Heart right ventricle (tissue), 16 donors: ENCODE results near the gene CDH3. TPM values are rescaled to one million over a fixed set of nuclear protein-coding genes. Genes with fewer than 3 reads are reported as not detected.

ENCODE experiments used
- ATAC-seq, 8 donors: fragments of 200-7000 bp; cut with Tn5 transposase; one replicate each; pipeline ENCODE4 v1.9.1; 2020; ENCODE audit warnings: mild to moderate bottlenecking in 8 of 8, moderate library complexity in 8 of 8, moderate number of reproducible peaks in 1 of 8
- DNase-seq, 2 donors: peaks; one replicate each; pipeline ENCODE4 v3.0.0-alpha.2; 2020
- H3K27ac ChIP-seq, 10 donors: fragments of 200-600 bp; sonication (generic) in 2 of 10; one replicate each; pipeline versions ENCODE4 v1.5.0 to v1.8.0; 2020 to 2022; ENCODE audit warnings: mild to moderate bottlenecking in 3 of 10
- H3K27me3 ChIP-seq, 7 donors: fragments of 200-600 bp; one replicate each; pipeline ENCODE4 v1.8.0; 2021 to 2022; ENCODE audit warnings: mild to moderate bottlenecking in 2 of 7
- H3K36me3 ChIP-seq, 9 donors: fragments of 200-600 bp; sonication (generic) in 1 of 9; one replicate each; pipeline versions ENCODE4 v1.5.0 to v1.8.0; 2020 to 2022; ENCODE audit warnings: mild to moderate bottlenecking in 2 of 9
- H3K4me1 ChIP-seq, 9 donors: fragments of 200-600 bp; sonication (generic) in 1 of 9; one replicate each; pipeline versions ENCODE4 v1.5.0 to v1.8.0; 2020 to 2022; ENCODE audit warnings: mild to moderate bottlenecking in 4 of 9
- H3K4me3 ChIP-seq, 10 donors: fragments of 200-600 bp; sonication (generic) in 2 of 10; one replicate each; pipeline versions ENCODE4 v1.5.0 to v1.8.0; 2020 to 2022; ENCODE audit warnings: mild to moderate bottlenecking in 7 of 10, moderate library complexity in 2 of 10
- H3K9me3 ChIP-seq, 11 donors: fragments of 200-600 bp in 10 of 11; sonication (generic) in 2 of 11; one replicate each; pipeline versions ENCODE4 v1.5.0 to v1.8.0; 2013 to 2022; ENCODE audit warnings: mild to moderate bottlenecking in 2 of 11, control low read depth in 1 of 11, moderate library complexity in 1 of 11
- CTCF ChIP-seq, 9 donors: fragments of 200-600 bp; sonication (generic) in 2 of 9; IDR thresholded peaks; one replicate each; pipeline versions ENCODE4 v1.5.0 to v1.8.0; 2021 to 2022; ENCODE audit warnings: antibody characterized with exemption in 9 of 9, mild to moderate bottlenecking in 5 of 9, moderate library complexity in 1 of 9
- WGBS, 2 donors: extraction: QIAGEN DNeasy Blood & Tissue Kit; methylation state at CpG; one replicate each; pipeline ENCODE4 v1.1.7; 2013; ENCODE audit warnings: inconsistent platforms in 1 of 2; 5-methylcytosine and 5-hydroxymethylcytosine counted together
- intact Hi-C, 10 donors: fragments of 100-400 bp; cut with DNase I; formaldehyde crosslinking; loops; one replicate each; pipeline versions ENCODE4 v1.11.1 to v1.14.2; 2022
- polyA plus RNA-seq, 2 donors: library from polyadenylated mRNA; stranded (reverse); fragments of 200-250 nt; gene quantifications; one replicate each; pipeline ENCODE4 v1.2.3, GENCODE V29; 2013
- total RNA-seq, 10 donors: library from RNA; stranded (reverse); fragmentation: NEBNext Ultra II Directional in 3 of 10; extraction: Animal tissue kit (Norgen Biotek cat#: 25700) in 3 of 10; gene quantifications; one replicate each; pipeline versions ENCODE4 v1.2.1 to v1.2.4, GENCODE V29; 2021 to 2023
- donor health status: Arrhythmogenic right ventricular cardiomyopathy.
- donor health status: ischemic (EF 13 %, LVEDD 7.1; RV severe dilation, severe dysfunction).
- donor health status: healthy with polysubstance abuse.
- donor health status: DM: no; HTN: yes; CAD: no.
- donor health status: DM: no; HTN: no; CAD: no.
- donor health status: ischemic (EF 25% LVEDD 6.9; RV normal size, moderate dysfunction).
- donor health status: ischemic (EF 25% LVEDD 5.7; RV mildly dilated, moderate dysfunction).
- donor health status: healthy.
- donor health status: DM: yes; HTN: yes; CAD: no.
- donor health status: Ischemic cardiomyopathy.
- donor health status: ischemic (EF 35%, LVEDD 5.7; RV mildly dilated, moderate dysfunction).
- donor health status: nonischemic (EF 11% LVEDD 7.7; RV severe dilation, severe dysfunction).
- donor health status: DM: yes; HTN: yes; CAD: no.
- donor health status: PGD.
- donor health status: ischemic (EF 29% LVEDD 5.4; RV normal size, mild dysfunction).
- donor health status: nonischemic (EF 23%, LVEDD 6.1; RV moderate dilation, normal function).

CDH3 gene
- total and polyA plus RNA-seq, 12 donors: 0.06 to 0.71 (median 0.29) TPM; not detected in 9

DNA sequence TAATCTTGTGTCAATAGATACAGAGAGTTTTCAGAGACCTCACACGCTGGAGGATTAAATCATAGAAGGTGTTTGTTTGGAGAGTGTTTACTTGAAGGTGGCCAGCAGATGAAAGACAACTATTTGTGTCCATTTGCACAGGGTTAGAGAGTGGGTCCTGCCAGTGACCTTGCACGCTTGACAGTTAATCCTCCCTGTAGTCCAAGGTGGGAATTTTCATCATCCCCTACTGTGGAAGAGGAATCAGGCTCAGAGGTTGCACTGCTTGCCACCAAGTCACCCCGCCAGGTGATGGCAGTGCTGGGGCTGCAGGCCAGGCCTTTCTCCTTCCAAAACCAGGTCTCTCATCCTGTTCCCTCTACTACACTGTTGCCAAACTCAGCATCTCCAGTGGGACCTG lies 104.3 kb downstream of the CDH3 start:
- ATAC-seq (no peak), DNase-seq (no peak)
- Histone ChIP-seq H3K4me3 (no peak overlapping the region), H3K36me3 (no peaks in the 10 kb centered on the region), H3K27me3 (peaks cover 0 to 25% (median 15%) of the 10 kb centered on the region in 7 donors), H3K27ac (no peak overlapping the region), H3K9me3 (no peaks in the 10 kb centered on the region), H3K4me1 (no peaks in the 10 kb centered on the region)
- no peak for TF ChIP-seq CTCF (IDR thresholded peaks at IDR 0.05)
- WGBS, 2 donors: 78 to 88% methylated on average over 3 of the region's 3 CpGs
- intact Hi-C loops: loop anchor here in 1 of 10 donors (10.0 kb wide), 1 partner anchor 225 kb away; no protein-coding TSS in a partner anchor

Other genes starting within 250 kb of the CDH3 start
- gene SMPD3, start 196.8 kb upstream of the CDH3 start, total RNA-seq: 1 to 10 TPM in 1 of 10 donors, under 1 TPM in 8, not detected in 1; 0.05 to 1.2 (median 0.34) TPM
- under 1 TPM; 0.03 to 0.15 TPM for gene SMPD3, start 196.8 kb upstream of the CDH3 start, polyA plus RNA-seq
- gene ZFP90, start 106.0 kb upstream of the CDH3 start, total RNA-seq: 10 to 100 TPM in 9 of 10 donors, 1 to 10 TPM in 1; 9.1 to 15.6 (median 12.2) TPM
- 1 to 10 TPM; 5.0 to 7.0 TPM for gene ZFP90, start 106.0 kb upstream of the CDH3 start, polyA plus RNA-seq
- under 1 TPM in 4 of 10 donors, not detected in 6; 0.28 to 0.82 (median 0.42) TPM for gene CDH1, start 92.0 kb downstream of the CDH3 start, total RNA-seq
- under 1 TPM in 1 of 2 donors, not detected in 1; 0.01 TPM for gene CDH1, start 92.0 kb downstream of the CDH3 start, polyA plus RNA-seq
- gene TANGO6, start 198.2 kb downstream of the CDH3 start, total RNA-seq: 10 to 100 TPM in 3 of 10 donors, 1 to 10 TPM in 7; 6.7 to 12.9 (median 8.4) TPM
- gene TANGO6, start 198.2 kb downstream of the CDH3 start, polyA plus RNA-seq: 1 to 10 TPM; 1.8 to 5.8 TPM